ENCODE results near the gene KRTAP5-6.
"Not testable (repeated sequence)": the region's sequence is repeated elsewhere in the genome, so short reads cannot be mapped to it uniquely, and the experiment has no call there.

The KRTAP5-6 gene

DNA sequence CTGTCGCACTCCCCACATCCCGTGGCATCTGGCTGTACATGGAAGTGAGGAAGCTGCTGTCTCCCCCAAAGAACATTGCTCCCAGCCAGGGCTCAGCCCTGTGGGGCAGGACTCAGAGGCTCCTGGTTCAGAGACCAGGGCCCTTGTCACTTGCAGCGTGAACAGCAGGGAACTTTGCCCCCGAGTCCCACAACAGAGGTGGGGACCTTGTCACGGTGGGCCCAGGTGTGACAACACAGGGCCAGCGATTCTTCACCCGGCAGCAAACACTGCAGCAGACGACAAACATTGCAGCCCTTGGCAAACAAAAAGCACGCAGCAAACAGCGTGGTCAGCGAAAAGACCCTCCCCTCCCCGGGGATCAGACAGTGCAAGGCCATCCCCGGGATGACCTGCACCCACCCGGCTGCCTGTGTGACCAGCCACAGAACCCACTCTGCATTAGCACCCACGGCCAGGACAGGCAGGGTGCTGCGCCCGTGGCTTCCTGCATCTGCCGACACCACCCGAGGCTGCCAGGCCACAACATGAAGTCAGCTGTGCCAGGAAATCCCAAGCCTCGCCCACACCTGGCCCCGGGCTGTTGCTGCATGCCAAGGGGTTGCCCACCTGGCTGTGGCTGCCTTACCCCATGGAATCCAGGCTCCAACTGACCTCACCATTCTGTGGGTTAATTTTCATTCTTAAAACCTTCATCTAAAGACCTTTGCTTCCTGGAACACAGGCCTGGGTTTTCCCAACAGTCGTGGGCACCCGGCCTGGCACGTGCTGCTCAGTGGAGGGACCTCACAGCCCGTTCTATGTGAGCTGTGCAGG, 35.3 kb upstream of the KRTAP5-6 start:
- DNase-seq: not testable (repeated sequence)

DNA sequence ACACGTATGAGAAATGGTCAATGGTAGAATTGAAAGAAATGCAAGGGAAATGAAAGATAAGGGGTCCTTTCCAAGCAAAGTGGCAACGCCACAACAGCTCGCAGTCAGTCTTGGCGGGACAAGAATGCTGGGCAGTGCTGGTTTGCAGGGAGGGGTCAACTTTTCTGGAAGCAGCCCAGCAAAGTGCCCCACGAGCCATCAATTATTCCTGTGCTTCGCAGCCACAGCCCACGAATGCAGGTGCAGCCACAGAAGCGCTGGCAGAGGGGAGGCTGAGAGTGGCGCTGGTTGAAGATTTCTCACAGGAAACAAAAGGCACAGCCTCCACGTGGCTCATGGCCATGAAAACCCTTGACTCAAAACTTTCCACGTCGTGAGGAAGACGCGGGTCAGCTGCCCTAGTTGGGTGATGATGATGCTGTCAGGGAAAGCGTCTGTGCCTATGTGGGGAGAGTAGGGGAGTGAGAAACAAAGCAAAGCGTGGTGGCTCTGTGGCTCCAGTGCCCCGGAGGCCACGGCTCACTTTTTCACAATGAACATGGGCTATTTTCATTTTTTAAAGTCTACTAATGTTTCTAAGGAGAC, 34.2 kb upstream of the KRTAP5-6 start:
- DNase-seq: not testable (repeated sequence)

DNA sequence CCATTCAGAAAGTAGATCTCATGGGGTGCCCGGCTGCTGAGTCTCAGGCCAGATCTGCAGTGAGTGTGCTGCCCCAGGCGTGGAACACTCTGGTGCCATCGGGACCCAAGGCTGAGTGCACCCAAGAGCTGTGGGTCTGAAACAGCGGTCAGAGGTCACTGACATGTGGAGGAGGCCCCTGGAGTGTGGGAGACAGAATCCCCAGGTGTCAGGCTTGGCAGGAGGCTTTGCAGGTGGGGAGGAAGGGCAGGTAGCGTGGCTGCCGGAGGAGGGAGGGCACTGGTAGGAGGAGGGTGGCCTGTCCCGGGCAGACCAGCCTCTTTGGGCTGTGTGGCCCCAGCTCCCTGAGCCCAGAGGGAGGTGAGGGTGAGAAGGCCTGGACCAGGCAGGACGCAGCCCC, 31.7 kb upstream of the KRTAP5-6 start:
- no peak for DNase-seq

DNA sequence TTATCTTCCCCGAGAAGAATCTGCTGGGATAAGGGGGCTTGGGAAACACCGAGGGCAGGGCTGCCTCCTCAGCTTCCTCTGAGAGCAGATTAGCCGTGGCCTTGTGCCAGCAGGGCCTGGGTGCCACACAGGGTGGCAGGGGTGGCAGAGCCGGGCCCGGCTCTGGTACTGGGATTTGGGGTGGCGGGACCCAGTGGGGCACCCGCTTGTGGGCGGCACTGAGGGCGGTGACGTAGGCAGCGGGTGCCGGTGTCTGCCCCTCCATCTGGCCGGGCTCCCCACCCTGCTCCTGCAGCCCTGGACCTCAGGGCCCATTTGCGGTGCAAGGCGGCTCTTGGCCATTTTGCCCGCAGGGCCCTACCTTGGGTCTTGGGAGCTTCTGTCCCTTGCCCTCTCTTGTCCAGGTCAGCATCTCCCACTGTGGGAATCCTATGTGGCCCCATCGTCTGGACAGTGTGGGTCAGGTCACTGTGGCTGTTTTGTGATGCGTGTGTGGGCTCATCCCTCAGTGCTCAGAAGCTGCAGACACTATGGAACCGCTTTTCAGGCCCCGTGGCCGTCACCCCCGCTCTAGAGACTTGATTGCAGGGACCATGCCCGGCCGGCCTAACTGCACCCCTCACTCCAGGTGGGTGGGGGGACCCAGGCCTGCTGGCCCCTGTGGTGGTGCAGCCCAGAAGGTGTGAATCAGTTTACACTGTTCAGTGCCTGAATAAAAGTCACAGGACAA, 29.7 kb upstream of the KRTAP5-6 start:
- DNase-seq: no peak

DNA sequence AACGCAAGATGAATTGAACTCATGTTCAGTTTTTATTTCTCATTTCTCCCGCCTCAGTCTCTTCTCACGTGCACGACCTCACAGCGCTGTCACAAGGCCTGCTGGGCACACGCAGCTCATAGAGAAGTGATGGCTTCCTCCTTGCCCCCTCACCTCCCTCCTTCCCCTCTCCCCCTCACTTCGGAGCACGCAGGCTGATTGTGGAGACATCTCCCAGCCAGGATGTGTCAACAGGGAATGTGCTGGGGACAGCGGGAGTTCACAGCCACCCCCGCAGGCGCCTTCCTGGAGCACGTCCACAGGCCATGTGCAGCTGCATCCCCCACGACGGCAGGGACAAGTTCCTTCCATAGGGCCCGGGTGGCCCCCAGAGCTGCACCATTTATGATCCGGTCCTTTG, 29.1 kb upstream of the KRTAP5-6 start:
- no peak for DNase-seq

DNA sequence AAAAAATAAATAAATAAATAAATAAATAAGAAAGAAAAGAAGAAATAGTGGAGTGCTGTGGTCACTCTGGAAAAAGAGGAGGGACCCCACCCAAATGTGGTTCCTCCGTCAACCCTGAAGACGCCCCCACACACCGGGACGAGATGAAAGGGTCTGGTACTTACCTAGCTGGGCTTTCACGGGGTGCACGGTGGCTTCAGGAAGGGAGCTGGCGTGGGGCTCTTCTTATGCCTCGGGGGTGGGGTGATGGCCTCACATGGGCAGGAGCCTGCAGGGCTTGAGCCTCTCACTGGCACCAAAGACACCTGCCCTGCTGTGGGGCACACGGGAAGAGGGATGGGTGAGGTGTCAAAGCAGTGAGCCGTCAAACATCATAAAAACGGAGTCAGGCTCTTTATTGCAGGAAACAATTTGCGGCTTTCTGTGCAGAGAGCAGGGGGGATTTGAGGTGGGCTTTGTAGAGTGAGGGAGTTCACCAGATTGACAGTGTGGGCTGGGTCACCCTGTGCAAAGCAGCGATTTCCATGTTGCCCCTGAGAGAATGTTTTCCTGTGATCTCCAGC, 28.0 kb upstream of the KRTAP5-6 start:
- no peak for DNase-seq

DNA sequence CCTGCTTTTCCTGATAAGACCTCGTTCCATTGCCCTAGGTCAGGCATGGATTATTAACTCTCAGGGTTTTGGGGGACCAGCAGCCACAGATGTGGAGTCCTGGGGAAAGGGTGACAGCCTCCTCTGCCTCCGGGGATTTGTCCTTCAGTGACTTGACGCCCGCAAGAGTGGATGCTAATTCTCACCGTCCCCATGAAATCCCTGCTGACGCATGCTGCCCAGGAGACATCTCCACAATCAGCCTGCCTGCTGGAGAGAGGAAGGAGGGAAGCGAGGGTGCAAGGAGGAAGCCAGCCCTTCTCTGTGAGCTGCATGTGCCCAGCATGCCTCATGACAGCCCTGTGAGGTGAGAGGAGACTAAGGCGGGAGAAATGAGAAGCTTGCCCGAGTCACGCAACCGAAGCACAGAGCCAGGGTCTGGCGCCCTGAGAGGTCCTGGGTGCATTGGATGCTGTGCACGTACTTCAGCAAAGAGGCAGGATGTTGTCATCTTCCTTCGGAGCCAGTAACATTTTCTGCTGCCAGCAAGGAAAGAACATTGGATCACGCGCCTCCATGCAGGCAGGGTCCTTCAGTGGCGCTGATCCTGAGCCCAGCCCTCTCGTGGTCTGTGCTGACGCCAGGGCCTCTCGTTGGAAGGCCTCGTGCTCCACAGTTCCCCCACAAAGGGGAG, 27.3 kb upstream of the KRTAP5-6 start:
- no peak for DNase-seq

DNA sequence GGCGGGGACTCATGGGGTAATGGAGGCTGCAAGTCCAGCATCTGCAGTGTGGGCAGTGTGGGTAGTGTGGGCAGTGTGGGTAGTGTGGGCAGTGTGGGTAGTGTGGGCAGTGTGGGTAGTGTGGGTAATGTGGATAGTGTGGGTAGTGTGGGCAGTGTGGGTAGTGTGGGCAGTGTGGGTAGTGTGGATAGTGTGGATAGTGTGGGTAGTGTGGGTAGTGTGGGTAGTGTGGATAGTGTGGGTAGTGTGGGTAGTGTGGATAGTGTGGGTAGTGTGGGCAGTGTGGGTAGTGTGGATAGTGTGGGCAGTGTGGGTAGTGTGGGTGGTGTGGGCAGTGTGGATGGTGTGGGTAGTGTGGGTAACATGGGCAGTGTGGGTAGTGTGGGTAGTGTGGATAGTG, 26.5 kb upstream of the KRTAP5-6 start:
- DNase-seq: not testable (repeated sequence)

DNA sequence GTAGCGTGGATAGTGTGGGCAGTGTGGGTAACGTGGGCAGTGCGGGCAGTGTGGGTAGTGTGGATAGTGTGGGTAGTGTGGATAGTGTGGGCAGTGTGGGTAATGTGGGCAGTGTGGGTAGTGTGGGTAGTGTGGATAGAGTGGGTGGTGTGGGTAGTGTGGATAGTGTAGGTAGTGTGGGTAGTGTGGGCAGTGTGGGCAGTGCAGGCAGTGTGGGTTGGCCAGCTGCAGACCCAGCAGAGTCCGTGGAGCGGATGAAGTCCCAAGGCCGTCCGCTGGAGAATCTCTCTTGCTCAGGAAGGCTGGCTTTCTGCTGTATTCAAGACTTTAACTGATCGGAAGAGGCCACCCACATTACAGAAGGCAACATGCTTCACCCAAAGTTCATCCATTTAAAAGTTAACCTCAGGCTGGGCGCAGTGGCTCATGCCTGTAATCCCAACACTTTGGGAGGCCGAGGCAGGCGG, 26.1 kb upstream of the KRTAP5-6 start:
- DNase-seq: no peak

DNA sequence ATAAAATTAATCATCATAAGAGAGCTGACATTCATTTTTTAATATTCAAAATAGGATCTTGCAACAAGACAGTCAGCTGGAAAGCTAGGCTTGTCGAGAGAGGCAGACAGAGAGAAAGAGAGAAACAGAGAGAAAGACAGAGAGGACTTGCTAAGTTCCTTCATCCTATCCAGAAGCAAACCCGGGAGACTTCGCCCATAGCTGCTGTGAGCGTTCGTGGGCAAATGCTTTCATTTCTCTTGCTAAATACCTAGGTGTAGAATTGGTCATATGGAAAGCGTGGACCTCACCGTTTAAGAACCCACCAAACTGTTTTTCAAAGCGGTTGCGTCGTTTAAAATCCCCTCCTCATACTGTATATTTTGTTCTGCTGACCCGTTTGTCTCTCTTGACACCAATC, 25.3 kb upstream of the KRTAP5-6 start:
- DNase-seq: no peak

DNA sequence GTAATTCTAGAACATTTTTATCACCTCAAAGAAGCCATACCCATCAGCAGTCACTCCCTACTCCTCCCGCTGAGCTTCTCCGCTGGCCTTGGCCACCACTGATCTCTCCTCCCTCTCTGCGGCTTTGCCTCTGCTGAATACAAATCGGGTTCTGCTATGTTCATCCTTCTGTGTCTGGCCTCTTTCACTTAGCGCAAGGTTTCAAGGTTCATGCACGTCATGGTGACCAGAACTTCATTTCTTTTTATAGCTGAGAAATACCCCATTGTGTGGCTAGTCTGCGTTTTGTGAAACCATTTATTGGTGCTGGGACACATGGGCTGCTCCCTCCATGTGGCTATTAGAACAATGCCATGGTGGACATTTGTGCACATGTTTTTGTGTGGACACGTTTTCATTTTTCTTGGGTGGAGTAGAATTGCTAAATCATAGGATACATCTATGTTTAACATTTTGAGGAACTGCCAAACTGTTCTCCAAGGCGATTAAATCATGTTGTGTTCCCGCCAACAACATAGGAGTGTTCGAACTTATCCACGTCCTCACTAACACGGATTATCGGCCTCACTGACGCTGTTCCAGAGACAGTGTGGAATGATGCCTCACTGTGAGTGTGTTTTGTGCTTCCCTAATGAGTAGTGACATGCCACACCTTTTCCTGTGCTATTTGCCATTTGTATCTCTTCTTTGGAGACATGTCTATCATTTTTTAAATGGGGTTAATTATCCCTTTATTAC, 24.2 kb upstream of the KRTAP5-6 start:
- no peak for DNase-seq

DNA sequence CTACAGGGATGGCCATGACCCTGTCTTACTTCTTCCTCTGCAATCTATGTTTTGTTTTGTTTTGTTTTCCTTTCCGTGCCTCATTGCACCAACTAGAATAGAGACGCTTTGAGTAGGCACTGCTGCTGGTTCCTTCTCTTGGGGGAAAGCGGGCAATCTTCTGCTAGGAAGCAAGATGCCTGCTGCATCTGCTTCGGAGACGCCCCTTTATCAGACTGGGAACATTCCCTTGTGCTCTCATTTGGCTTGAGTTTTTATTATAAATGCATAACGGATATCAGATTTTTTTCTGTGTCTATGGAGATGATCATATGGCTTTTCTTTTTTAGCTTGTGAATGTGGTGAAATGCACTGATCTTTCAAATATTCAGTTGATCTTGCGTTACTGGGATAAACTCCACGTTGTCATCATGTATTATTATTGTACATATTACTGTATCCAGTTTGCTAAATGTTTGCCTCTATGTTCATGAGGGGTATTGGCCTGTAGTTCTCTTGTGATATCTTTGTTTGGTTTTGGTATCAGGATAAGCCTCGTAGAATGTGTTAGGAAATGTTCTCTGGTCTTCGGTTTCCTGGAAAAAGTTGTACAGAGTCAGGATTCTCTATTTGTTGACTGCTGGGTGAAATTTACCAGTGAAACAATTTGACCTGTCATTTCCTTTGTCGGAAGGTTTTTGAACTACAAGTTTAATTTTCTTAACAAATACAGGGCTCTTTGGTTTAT, 23.4 kb upstream of the KRTAP5-6 start:
- DNase-seq: no peak

DNA sequence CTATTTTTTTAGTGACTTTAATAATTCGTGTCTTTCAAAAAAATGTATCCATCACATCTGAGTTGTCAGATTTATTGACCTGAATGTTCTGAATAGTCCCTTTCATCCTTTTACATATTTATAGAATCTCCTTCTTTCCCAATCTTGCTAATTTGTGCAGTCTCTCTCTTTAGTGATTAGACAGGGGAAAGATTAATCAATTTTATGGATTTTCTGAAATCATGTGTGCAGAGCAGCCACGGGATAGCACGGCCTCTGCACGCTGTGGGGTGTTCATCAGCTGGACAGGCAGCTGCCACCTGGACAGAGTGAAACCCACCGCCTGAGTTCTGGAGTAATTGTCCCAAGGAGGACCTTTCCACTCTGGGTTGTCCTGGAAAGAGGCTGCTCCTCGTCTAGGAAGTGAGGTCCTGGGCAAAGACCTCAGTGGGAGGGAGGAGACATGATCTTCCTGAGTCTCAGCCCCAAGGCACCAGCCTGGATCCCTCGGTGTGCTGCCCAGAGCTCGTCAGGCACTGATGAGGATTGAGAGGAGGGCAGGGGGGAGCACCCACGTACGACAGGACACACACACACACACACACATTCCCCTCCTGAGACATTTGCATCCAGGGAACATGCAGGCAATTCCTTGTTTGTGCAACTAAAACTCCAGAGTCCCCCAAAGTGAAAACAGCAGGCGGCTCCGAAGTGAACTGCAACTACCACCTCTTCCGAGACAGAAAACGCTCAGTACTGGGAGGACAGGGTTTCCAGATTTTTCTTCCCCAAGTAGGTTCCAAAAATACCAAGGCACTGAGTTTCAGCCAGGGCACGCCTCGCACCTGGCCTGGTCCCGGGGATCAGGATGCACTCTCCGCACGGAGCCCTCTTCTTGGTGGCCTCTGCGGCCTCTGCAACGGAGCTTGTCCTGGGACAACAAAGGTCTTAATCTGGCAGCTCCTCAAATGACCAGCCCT, 22.5 kb upstream of the KRTAP5-6 start:
- no peak for DNase-seq

DNA sequence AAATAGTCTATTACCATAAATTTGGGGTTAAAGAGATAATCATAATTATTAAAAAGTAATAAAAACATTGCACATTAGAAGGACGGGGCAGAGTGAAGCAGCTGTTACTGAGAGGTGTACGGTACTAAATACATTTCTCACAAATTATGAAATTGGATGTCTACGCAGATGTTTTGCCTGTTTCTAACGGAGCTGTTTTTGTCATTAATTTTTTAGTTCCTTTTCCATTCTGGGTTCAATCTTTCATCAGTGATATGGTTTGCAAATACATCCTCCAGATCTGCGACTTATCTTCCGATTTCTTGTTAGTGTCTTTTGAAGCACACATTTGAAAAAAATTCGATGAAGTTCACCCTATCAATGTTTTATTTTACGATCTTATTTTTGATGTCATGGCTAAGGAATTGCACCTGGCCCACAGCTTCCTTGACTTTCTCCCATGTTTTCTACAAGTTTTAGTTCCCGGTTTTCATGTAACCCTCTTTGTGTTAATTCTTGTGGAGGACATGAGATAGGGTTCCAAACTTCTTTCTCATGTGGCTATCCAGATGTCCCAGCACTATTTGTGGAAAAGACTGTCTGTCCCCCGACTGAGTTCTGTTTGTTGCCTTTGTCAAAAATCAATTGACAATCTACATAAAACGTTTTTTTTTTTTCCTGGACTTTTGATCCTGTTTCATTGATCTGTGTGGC, 21.3 kb upstream of the KRTAP5-6 start:
- no peak for DNase-seq

DNA sequence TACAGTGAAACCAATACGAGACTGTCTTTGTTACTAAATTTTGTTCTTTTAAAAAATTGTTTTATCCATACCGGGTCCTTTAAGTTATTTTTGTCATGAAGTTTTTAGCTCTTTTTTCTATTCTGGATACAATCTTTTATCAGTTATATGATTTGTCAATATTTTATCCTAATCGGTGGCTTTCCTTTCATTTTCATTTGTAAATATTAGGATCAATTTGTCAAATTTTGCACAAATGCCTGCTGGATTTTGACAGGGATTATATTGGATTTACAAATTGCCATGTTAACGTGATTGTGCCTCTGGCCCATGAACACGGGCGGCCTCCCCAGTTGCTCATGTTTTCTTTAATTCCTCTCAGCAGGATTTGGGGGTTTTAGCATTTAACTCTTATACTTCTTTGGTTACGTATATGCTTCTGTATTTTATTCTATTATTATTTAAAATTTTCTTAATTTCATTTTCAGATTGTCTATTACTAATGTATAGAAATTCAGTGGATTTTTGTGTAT, 20.7 kb upstream of the KRTAP5-6 start:
- no peak for DNase-seq

DNA sequence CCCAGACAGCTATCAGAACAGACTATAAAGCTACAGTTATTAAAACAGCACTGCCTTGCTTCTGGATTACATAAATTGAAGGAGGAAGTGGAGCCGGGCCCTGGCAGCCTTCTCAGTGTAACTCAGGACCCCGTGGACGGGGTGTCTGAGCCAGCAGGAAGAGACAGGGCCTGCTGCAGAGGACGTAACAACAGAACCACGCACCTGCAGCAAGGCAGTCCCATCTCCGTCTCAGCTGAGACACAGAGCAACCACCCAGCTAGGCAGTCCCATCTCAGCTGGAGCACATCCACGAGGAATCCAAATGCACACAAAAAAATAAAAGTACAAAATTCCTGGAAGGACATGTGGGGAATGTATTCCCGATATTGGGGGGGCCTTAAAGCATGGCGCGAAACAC, 17.1 kb upstream of the KRTAP5-6 start:
- DNase-seq: no peak

DNA sequence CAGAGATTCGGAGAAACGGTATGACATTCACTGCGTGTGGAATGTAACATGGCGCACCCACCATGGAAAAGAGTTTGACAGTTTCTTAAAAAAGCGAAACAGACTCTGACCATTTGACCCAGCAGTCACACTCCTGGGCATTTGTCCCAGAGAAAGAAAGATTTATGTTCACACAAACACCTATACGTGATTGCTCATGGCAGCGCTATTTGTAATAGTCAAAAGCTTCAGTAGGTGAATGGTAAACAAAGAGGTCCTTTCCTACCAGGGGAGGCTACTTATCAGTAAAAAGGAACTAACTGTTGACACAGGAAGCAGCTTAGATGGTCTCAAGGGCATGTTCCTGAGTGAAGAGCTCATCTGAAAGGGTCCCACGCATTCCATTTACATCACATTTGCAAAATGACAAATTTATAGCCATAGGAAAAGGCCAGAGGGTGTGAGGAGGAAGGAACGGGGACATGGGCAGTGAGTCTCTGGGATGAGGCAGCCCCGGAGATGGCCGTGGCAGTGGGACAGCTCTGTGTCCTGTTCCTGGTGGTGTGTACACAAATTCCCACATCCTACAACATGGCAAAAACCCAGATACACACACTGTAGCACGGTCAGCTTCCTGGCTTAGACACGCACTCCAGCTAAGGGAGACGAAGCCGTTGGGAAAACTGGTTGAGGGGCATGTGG, 14.6 kb upstream of the KRTAP5-6 start:
- DNase-seq: no peak

DNA sequence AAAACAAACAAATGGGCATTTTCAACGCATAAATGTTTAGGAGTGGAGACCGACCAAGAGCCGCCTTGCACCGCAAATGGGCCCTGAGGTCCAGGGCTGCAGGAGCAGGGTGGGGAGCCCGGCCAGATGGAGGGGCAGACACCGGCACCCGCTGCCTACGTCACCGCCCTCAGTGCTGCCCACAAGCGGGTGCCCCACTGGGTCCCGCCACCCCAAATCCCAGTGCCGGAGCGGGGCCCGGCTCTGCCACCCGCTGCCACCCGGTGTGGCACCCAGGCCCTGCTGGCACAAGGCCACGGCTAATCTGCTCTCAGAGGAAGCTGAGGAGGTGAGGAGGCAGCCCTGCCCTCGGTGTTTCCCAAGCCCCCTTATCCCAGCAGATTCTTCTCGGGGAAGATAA, 13.8 kb upstream of the KRTAP5-6 start:
- DNase-seq: not testable (repeated sequence)

Data from hematopoietic multipotent progenitor cell treated with erythropoietin and hydrocortisone succinate and interleukin-3 and kit ligand, for 4 days (in vitro differentiated cells).